MCF 10A (cell line): ENCODE measurements around the gene ARL5B. TPM values are rescaled to one million over a fixed set of nuclear protein-coding genes. Genes with fewer than 3 reads are reported as not detected.

Experiments
- BruUV-seq: library from RNA; stranded (reverse); fragments of 400-500 nt; replicated peaks from 2 replicates; lab custom pipeline; 2021; lab: Mats Ljungman, UMichigan
- CTCF ChIA-PET: fragments of 300-600 bp; sonication (Branson Sonifier 250); formaldehyde crosslinking; extraction: SDS; loops from one replicate; lab custom pipeline; 2021; ENCODE audit warnings: antibody characterized with exemption, inconsistent platforms; lab: Yijun Ruan, JAX
- POLR2A ChIA-PET: fragments of 300-600, 350-650 bp; sonication (Branson Sonifier 250); formaldehyde crosslinking; extraction: SDS; loops from one replicate; lab custom pipeline; 2020; ENCODE audit warnings: antibody characterized with exemption, inconsistent platforms; lab: Yijun Ruan, JAX
- DNase-seq: peaks from one replicate; pipeline ENCODE4 v3.0.0-alpha.2; 2018; ENCODE audit not compliant: unreplicated experiment
- H3K27ac Mint-ChIP-seq: one replicate; pipeline ENCODE4 v1.8.0; 2022; ENCODE audit warnings: mild to moderate bottlenecking, low read depth, mixed read lengths; ENCODE audit not compliant: unreplicated experiment
- H3K27me3 Mint-ChIP-seq: one replicate; pipeline ENCODE4 v1.8.0; 2022; ENCODE audit warnings: mixed read lengths; ENCODE audit not compliant: insufficient read depth, unreplicated experiment
- H3K36me3 Mint-ChIP-seq: one replicate; pipeline ENCODE4 v1.8.0; 2022; ENCODE audit warnings: mild to moderate bottlenecking, moderate library complexity, mixed read lengths; ENCODE audit not compliant: insufficient read depth, unreplicated experiment
- H3K4me1 Mint-ChIP-seq: one replicate; pipeline ENCODE4 v1.8.0; 2022; ENCODE audit warnings: mixed read lengths; ENCODE audit not compliant: insufficient read depth, unreplicated experiment
- H3K4me3 Mint-ChIP-seq: one replicate; pipeline ENCODE4 v1.8.0; 2022; ENCODE audit warnings: mild to moderate bottlenecking, moderate library complexity, mixed read lengths; ENCODE audit not compliant: unreplicated experiment
- H3K9me3 Mint-ChIP-seq: one replicate; pipeline ENCODE4 v1.8.0; 2022; ENCODE audit warnings: mixed read lengths; ENCODE audit not compliant: unreplicated experiment
- intact Hi-C: fragments of 100-400 bp; cut with micrococcal nuclease; formaldehyde crosslinking; loops from 2 replicates; pipeline ENCODE4 v1.14.1; 2022
- total RNA-seq: library from RNA; stranded (reverse); gene quantifications from 2 replicates; pipeline ENCODE4 v1.2.3, GENCODE V29; 2022
- TF ChIP-seq, protein P1 (sequence below): fragments of 200-600 bp; IDR thresholded peaks from one replicate; pipeline ENCODE4 v1.8.0; 2022; ENCODE audit warnings: antibody characterized with exemption, mild to moderate bottlenecking; ENCODE audit not compliant: unreplicated experiment

Gene ARL5B
- total RNA-seq, 1 experiment from 2014 or later = 22.0 TPM

DNA sequence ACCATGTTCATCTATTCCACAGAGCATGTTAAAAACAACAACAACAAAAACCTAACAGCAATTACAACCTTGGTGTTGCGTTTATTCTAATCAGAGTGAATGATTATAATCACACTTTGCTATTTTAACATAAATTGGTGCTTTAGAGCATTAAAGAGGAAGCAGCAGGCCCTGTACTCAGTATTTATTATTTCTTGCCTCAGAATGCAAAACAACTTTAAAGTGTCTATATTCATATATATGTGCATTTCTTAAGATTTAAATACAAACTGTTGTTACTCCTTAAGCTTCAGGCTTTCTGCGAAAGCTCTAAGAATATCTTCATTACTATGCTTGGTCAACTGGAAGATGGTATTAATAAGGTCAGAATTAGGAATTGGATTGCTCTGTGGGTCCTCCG, 21.5 kb downstream of the ARL5B start:
- ChIA-PET CTCF (interaction anchor here (1.5 kb wide), 1 partner anchor 19 kb away, joined by 3 read pairs; no protein-coding TSS in a partner anchor), POLR2A (interaction anchor here (2.4 to 3.9 kb wide), 2 partner anchors 15 to 21 kb away, joined by 12 to 16 read pairs; partner anchors contain the start of gene ARL5B)
- Mint-ChIP-seq H3K4me1 (peaks cover 34% of the 10 kb centered on the region), H3K27ac (peak overlapping the region; percentile 90), H3K36me3 (peaks cover 10% of the 10 kb centered on the region), H3K9me3 (no peaks in the 10 kb centered on the region), H3K4me3 (no peak overlapping the region), H3K27me3 (no peaks in the 10 kb centered on the region)
- DNase-seq = no peak
- intact Hi-C loops = no loop called here
- TF ChIP-seq, protein P1, sequence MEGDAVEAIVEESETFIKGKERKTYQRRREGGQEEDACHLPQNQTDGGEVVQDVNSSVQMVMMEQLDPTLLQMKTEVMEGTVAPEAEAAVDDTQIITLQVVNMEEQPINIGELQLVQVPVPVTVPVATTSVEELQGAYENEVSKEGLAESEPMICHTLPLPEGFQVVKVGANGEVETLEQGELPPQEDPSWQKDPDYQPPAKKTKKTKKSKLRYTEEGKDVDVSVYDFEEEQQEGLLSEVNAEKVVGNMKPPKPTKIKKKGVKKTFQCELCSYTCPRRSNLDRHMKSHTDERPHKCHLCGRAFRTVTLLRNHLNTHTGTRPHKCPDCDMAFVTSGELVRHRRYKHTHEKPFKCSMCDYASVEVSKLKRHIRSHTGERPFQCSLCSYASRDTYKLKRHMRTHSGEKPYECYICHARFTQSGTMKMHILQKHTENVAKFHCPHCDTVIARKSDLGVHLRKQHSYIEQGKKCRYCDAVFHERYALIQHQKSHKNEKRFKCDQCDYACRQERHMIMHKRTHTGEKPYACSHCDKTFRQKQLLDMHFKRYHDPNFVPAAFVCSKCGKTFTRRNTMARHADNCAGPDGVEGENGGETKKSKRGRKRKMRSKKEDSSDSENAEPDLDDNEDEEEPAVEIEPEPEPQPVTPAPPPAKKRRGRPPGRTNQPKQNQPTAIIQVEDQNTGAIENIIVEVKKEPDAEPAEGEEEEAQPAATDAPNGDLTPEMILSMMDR = no peak
- no TSS peak for BruUV-seq

DNA sequence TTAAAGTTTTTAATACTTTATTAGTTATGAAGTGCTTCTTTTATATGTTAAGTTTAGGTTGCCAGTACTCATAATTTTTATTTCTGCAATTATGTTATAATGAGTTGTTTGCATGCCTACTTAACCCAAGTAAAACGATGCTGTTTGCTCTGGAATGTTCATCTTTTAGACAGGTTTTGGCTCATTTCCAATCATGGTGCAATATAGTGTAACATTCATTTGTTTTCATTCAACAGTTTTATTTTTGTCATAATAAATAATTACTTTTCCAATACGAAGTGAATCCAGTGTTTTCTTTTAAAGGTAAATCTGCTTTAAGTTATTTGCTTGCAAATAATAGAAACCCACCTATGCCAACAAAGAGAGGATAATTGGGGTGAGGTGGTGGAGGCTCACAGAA, 22.1 kb downstream of the ARL5B start:
- intact Hi-C loops = no loop called here
- Mint-ChIP-seq H3K36me3 (peaks cover 7% of the 10 kb centered on the region), H3K27ac (peak overlapping the region; percentile 90), H3K4me1 (peaks cover 34% of the 10 kb centered on the region), H3K4me3 (peak overlapping the region; percentile 71), H3K27me3 (no peaks in the 10 kb centered on the region), H3K9me3 (no peaks in the 10 kb centered on the region)
- CTCF ChIA-PET = interaction anchor here (1.5 kb wide), 1 partner anchor 19 kb away, joined by 3 read pairs; no protein-coding TSS in a partner anchor
- peak; percentile 58 for DNase-seq
- TF ChIP-seq, protein P1 = no peak
- BruUV-seq = no TSS peak
- POLR2A ChIA-PET = interaction anchor here (3.9 kb wide), 1 partner anchor 15 kb away, joined by 16 read pairs; no protein-coding TSS in a partner anchor

DNA sequence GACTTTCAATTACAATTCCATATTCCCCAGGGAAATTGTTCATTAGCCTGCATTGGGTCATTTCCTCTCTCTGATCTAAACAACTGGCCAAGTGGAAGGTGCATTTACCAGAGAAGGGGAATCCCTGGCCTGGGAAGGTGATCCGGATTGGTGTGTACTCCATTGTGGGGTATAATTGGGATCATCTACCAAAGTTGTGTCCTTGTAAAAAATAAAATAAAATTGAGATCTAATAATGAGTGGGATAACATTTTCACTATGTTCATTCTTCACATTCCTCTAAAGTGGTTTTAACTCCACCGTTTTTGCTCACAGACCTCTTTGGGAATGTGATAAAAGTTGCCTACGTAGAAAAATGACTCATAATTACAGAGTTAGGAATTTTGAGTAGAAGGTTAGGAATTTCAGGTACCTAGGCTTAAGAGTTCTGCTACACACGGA, 22.8 kb downstream of the ARL5B start:
- BruUV-seq = no TSS peak
- H3K4me3 Mint-ChIP-seq = peak overlapping the region; percentile 71
- no peaks in the 10 kb centered on the region for H3K9me3 Mint-ChIP-seq
- H3K27me3 Mint-ChIP-seq = no peaks in the 10 kb centered on the region
- ChIA-PET CTCF (no interaction called here), POLR2A (interaction anchor here (1.0 to 1.2 kb wide), 3 partner anchors 16 to 22 kb away, joined by 3 to 9 read pairs (median 3); no protein-coding TSS in a partner anchor)
- peaks cover 7% of the 10 kb centered on the region for H3K36me3 Mint-ChIP-seq
- intact Hi-C loops = no loop called here
- H3K4me1 Mint-ChIP-seq = peaks cover 34% of the 10 kb centered on the region
- TF ChIP-seq, protein P1 = no peak
- H3K27ac Mint-ChIP-seq = peak overlapping the region; percentile 90
- peak; percentile 35 for DNase-seq

DNA sequence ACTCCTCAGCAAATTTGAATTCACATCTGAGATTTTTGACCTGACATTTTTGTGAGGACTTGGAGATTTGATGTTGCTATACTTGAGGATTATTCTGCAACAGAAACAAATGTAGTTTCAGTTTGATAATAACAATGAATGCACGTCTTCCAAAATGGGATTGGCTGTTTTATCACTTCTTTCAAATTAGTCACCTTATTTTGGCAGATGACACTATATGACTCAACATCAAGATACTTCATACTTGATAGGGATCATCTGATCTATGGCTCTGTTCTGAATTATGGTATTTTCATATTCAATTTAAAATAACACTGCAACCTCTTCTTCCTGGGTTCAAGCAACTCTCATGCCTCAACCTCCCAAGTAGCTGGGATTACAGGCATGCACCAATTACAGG, 24.2 kb downstream of the ARL5B start:
- H3K9me3 Mint-ChIP-seq = no peaks in the 10 kb centered on the region
- H3K4me1 Mint-ChIP-seq = peaks cover 34% of the 10 kb centered on the region
- TF ChIP-seq, protein P1 = no peak
- CTCF ChIA-PET = interaction anchor here (0.9 to 1.1 kb wide), 2 partner anchors 107 to 1136 kb away, joined by 3 read pairs; no protein-coding TSS in a partner anchor
- POLR2A ChIA-PET = interaction anchor here (0.6 to 1.3 kb wide), 6 partner anchors 17 to 1132 kb away, joined by 3 to 9 read pairs (median 4); no protein-coding TSS in a partner anchor
- DNase-seq = peak; percentile 58
- peak overlapping the region; percentile 90 for H3K27ac Mint-ChIP-seq
- H3K36me3 Mint-ChIP-seq = peaks cover 7% of the 10 kb centered on the region
- intact Hi-C loops = no loop called here
- peak overlapping the region; percentile 71 for H3K4me3 Mint-ChIP-seq
- no TSS peak for BruUV-seq
- no peaks in the 10 kb centered on the region for H3K27me3 Mint-ChIP-seq
